Upper lobe of right lung (tissue), 1 donor: ENCODE measurements around the gene PPEF1. TPM values are rescaled to one million over a fixed set of nuclear protein-coding genes. Genes with fewer than 3 reads are reported as not detected.

Experiments
- ATAC-seq: fragments of 200-7000 bp; cut with Tn5 transposase; one replicate; pipeline ENCODE4 v1.9.1; 2020; ENCODE audit warnings: mild to moderate bottlenecking, moderate library complexity
- DNase-seq: peaks from one replicate; pipeline ENCODE4 v3.0.0-alpha.2; 2020
- H3K27ac ChIP-seq: fragments of 200-600 bp; one replicate; pipeline ENCODE4 v1.8.0; 2022
- H3K27me3 ChIP-seq: fragments of 200-600 bp; one replicate; pipeline ENCODE4 v1.8.0; 2022; ENCODE audit warnings: mild to moderate bottlenecking
- H3K36me3 ChIP-seq: fragments of 200-600 bp; one replicate; pipeline ENCODE4 v1.8.0; 2022
- H3K4me1 ChIP-seq: fragments of 200-600 bp; one replicate; pipeline ENCODE4 v1.8.0; 2022
- H3K4me3 ChIP-seq: fragments of 200-600 bp; one replicate; pipeline ENCODE4 v1.8.0; 2022; ENCODE audit warnings: mild to moderate bottlenecking
- H3K9me3 ChIP-seq: fragments of 200-600 bp; one replicate; pipeline ENCODE4 v1.8.0; 2022
- intact Hi-C: fragments of 100-400 bp; cut with DNase I; formaldehyde crosslinking; loops from one replicate; pipeline ENCODE4 v1.11.0; 2022
- long read RNA-seq: library from polyadenylated mRNA; unstranded; transcript quantifications from one replicate; pipeline ENCODE4 v2.0.0, GENCODE V29; 2021
- total RNA-seq: library from RNA; stranded (reverse); fragmentation: NEBNext Ultra II Directional; extraction: Animal tissue kit (Norgen Biotek cat#: 25700); gene quantifications from one replicate; pipeline ENCODE4 v1.2.1, GENCODE V29; 2021
- TF ChIP-seq, protein P1 (sequence below): fragments of 200-600 bp; IDR thresholded peaks from one replicate; pipeline ENCODE4 v1.8.0; 2022; ENCODE audit warnings: antibody characterized with exemption
- donor health status: DM: no; HTN: yes; CAD: no; lungs with severe emphysema.

PPEF1 gene, protein sequence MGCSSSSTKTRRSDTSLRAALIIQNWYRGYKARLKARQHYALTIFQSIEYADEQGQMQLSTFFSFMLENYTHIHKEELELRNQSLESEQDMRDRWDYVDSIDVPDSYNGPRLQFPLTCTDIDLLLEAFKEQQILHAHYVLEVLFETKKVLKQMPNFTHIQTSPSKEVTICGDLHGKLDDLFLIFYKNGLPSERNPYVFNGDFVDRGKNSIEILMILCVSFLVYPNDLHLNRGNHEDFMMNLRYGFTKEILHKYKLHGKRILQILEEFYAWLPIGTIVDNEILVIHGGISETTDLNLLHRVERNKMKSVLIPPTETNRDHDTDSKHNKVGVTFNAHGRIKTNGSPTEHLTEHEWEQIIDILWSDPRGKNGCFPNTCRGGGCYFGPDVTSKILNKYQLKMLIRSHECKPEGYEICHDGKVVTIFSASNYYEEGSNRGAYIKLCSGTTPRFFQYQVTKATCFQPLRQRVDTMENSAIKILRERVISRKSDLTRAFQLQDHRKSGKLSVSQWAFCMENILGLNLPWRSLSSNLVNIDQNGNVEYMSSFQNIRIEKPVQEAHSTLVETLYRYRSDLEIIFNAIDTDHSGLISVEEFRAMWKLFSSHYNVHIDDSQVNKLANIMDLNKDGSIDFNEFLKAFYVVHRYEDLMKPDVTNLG
- 1.1 TPM for total RNA-seq
- long read RNA-seq, partial matches to known transcripts = 1 of 1 reads
- long read RNA-seq, other reads (novel, unspliced or antisense) = 0 of 1 reads

DNA sequence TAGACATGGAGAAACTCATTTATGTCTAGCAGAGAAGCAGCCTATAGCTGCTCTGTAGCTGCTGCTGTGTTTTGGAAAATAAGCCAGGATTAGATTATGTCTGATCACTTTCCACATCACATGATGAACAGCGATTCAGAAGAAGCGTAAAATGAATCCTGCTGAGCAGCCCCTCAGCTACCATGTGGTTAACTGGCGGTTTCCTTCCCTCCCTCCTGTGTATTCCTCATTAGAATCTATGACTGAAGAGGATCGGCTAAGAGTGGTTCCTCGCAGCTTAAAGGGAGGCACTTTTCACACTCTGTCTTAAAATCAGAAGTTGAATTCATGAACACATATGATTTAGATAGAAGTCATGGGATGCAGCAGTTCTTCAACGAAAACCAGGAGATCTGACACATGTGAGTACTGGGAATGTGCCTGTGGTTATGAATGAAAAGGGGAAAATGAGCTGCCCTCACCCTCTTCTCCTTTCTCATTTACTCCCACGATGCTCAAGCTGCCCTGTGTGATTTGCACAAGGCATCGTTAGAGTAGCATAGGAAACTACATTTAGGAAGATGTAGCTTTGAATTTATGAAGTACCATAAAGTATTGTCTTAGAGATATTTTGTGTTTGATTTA, at the start of gene PPEF1:
PPEF1 (plus strand) TSS at position 220 of the 624 bp plus-strand sequence; CDS start at position 356, 136 bp downstream.
- no peak for ATAC-seq
- TF ChIP-seq, protein P1, sequence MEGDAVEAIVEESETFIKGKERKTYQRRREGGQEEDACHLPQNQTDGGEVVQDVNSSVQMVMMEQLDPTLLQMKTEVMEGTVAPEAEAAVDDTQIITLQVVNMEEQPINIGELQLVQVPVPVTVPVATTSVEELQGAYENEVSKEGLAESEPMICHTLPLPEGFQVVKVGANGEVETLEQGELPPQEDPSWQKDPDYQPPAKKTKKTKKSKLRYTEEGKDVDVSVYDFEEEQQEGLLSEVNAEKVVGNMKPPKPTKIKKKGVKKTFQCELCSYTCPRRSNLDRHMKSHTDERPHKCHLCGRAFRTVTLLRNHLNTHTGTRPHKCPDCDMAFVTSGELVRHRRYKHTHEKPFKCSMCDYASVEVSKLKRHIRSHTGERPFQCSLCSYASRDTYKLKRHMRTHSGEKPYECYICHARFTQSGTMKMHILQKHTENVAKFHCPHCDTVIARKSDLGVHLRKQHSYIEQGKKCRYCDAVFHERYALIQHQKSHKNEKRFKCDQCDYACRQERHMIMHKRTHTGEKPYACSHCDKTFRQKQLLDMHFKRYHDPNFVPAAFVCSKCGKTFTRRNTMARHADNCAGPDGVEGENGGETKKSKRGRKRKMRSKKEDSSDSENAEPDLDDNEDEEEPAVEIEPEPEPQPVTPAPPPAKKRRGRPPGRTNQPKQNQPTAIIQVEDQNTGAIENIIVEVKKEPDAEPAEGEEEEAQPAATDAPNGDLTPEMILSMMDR = no peak

DNA sequence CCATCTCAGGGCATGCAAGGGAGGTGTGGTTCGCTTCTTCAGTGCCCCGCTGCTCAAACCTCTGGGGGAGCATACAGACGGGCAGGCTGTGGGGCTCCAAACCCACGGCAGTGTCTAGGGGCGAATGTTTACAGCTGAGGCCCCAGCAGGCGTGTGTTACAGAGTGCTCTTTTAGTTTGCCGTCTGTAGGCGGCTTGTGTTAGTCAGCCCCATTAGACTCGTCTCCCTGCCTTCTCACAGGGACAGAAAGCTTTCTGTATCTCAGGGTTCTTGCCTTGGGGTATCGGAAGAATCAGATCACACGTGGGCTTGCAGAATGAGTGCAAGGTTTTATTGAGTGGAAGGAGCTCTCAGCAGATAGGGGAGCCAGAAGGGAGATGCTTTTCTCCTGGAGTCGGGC, 46.2 kb upstream of the PPEF1 start:
- H3K27me3 ChIP-seq = no peaks in the 10 kb centered on the region
- no peak overlapping the region for H3K27ac ChIP-seq
- TF ChIP-seq, protein P1 = no peak
- no peaks in the 10 kb centered on the region for H3K36me3 ChIP-seq
- no peaks in the 10 kb centered on the region for H3K4me1 ChIP-seq
- no peak overlapping the region for H3K4me3 ChIP-seq
- intact Hi-C loops = no loop called here
- DNase-seq (no peak), ATAC-seq (no peak)
- H3K9me3 ChIP-seq = no peaks in the 10 kb centered on the region

More for the DNA sequence above, at the start of gene PPEF1:
- Histone ChIP-seq H3K9me3 (no peaks in the 10 kb centered on the region), H3K4me1 (no peaks in the 10 kb centered on the region), H3K27ac (no peak within 1 kb of the TSS), H3K27me3 (no peaks in the 10 kb centered on the region), H3K36me3 (no peaks in the 10 kb centered on the region), H3K4me3 (no peak within 1 kb of the TSS)
- DNase-seq = no peak
- intact Hi-C loops = no loop called here

DNA sequence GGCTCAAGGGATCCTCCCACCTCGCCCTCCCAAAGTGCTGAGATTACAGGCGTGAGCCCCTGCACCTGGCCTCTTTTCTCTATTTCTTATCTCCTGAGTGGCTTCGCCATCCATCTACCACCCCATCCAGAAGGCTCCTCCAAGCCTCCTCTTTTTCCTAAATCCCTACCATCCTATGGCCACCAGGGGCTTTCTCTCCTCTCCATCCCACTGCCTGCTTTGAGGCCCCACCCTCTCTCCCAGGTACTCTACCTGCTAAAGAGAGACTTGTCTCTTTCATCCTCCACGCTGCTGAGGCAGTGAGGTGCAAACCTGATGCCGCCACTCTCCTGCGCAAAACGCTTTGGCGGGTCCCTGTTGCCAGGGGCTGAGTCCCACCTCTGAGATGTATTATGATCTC, 42.5 kb upstream of the PPEF1 start:
- H3K4me1 ChIP-seq = no peaks in the 10 kb centered on the region
- no peaks in the 10 kb centered on the region for H3K27me3 ChIP-seq
- no peaks in the 10 kb centered on the region for H3K36me3 ChIP-seq
- no peaks in the 10 kb centered on the region for H3K9me3 ChIP-seq
- H3K4me3 ChIP-seq = no peak overlapping the region
- DNase-seq (no peak), ATAC-seq (no peak)
- TF ChIP-seq, protein P1 = no peak
- intact Hi-C loops = no loop called here
- no peak overlapping the region for H3K27ac ChIP-seq

DNA sequence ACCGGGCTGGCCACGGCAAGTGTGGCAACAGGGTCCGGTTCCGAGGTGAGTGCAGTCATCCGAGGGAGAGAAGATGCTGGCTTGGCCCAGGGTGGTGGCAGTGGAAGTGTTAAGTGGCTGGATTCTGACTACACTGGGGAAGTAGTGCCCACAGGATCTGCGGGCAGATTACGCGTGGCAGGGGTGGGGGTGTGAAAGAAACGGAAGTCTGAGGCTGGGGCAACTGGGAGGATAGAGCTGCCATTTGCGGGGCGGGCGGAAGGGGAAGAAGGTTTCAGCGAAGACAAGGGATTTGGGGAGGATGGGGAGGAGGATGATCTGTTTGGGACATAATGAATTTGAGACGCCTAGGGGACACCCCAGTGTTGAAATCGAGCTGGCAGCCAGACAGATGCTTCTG, 40.8 kb upstream of the PPEF1 start:
- TF ChIP-seq, protein P1 = no peak
- Histone ChIP-seq H3K36me3 (no peaks in the 10 kb centered on the region), H3K4me1 (no peaks in the 10 kb centered on the region), H3K9me3 (no peaks in the 10 kb centered on the region), H3K4me3 (no peak overlapping the region), H3K27me3 (no peaks in the 10 kb centered on the region), H3K27ac (no peak overlapping the region)
- intact Hi-C loops = no loop called here
- ATAC-seq (peak; percentile 74), DNase-seq (peak; percentile 66)

DNA sequence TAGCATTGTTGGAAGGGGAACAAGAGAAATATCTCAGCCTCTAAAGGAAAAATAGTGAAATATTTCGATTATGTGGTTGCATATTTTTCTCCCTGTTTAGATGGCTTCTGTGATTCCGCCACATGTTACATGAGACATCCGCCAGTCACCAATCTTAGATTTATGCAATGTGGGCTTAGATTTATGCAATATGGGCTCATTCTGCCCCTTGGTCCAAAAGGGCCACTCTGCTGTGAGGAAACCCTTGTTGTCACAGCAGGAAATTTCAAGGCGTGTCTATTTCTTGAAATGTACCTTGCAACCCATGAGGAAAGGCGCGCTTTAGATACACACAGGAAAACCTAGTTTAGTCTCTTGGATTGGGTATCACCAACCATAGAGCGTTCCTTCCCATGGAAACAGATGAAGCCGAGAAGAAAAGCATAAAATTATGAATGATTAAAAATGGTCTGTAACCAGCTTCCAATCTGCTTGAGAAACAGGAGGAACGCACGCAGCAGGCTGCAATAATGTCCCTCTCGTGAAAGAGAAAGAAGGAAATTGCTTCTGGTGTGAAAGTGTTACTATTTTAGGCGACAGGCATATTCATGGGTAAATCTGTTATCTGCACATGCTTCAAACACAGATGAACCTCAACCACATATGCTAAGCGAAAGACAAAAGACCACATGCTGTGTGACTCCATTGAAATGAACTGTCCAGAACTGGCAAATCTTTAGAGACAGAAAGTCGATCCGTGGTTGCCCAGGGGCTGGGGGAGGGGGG, 39.2 kb upstream of the PPEF1 start:
- intact Hi-C loops = no loop called here
- ATAC-seq = peak; percentile 53
- H3K27ac ChIP-seq = no peak overlapping the region

More for the DNA sequence above, 39.2 kb upstream of the PPEF1 start:
- Histone ChIP-seq H3K4me1 (no peaks in the 10 kb centered on the region), H3K36me3 (no peaks in the 10 kb centered on the region), H3K4me3 (no peak overlapping the region), H3K27me3 (no peaks in the 10 kb centered on the region), H3K9me3 (no peaks in the 10 kb centered on the region)
- no peak for DNase-seq
- TF ChIP-seq, protein P1 = no peak
